ENCODE data around the gene CCDC142. TPM values are rescaled to one million over a fixed set of nuclear protein-coding genes. Genes with fewer than 3 reads are reported as not detected.

Gene CCDC142
- total RNA-seq, 1 donor from 2014 or later = 4.6 TPM

DNA sequence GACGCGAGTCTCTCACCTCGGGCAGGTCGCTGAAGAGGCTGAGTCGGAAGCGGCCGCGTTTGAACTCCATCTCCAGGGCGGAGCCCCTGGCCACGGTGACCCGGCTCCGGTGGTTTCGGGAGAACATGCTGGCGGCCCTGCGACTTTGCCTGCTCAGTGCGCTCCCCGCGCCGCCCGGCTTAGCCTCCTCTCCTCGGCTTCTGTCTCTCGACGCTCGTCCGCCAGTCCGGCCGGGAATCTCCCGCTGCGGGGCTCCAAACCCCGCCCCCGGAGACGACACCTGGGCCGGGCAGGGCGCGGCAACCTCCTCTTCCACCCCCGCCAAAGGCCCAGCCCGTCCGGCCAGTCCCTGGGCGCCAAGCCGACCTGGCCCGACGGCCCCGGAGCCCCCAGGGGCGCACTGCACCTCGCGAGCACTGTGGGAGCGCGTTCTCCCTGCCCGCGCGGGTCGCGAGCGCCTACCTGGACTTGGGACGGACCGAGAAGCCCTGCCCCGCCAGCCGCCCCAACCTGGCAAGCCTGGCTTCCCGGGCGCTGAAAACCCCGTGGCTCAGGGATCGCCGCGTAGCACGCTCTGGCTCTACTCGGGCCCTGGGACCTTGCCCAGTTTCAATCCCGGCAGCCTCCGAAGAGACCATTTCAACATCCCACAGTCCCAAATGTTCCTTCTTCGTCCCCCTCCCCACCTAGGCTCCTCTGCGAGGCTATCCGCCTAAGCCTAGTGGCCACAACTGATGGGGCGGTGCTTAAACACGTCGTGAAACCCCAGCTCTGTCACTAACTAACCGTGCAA lies 40.9 kb downstream of the CCDC142 start, which contains the start of gene RTKN:
TSS of gene RTKN (minus strand) at position 248 of the 793 bp plus-strand sequence. CDS start at position 127, 121 bp downstream.
- peak; percentile 75 for ATAC-seq

DNA sequence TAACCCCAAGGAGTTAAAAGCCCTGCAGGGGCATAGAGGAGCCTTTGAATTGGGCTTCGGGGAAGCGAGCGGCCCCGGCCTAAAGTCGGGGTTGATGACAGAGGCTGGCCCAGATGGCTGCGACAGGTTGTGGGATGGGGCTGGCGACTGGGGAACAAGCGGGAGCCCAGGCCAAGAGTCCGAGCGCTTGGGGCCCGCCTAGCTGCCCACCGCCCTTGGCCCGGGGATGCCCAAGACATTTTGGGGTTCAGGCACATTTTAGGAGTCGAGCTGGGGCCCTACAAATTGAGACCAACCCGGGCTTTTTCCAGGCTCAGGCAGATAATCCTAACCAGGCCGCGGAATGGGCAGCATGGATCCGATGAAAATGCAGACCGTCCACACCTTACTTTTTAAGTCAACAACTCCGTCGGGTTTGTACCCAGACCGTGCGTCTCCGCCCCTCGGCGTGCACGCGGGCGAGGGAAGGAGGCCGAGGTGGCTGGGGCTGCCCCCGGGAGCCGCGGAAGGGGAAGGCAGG lies 41.6 kb downstream of the CCDC142 start:
- peak; percentile 21 for ATAC-seq

DNA sequence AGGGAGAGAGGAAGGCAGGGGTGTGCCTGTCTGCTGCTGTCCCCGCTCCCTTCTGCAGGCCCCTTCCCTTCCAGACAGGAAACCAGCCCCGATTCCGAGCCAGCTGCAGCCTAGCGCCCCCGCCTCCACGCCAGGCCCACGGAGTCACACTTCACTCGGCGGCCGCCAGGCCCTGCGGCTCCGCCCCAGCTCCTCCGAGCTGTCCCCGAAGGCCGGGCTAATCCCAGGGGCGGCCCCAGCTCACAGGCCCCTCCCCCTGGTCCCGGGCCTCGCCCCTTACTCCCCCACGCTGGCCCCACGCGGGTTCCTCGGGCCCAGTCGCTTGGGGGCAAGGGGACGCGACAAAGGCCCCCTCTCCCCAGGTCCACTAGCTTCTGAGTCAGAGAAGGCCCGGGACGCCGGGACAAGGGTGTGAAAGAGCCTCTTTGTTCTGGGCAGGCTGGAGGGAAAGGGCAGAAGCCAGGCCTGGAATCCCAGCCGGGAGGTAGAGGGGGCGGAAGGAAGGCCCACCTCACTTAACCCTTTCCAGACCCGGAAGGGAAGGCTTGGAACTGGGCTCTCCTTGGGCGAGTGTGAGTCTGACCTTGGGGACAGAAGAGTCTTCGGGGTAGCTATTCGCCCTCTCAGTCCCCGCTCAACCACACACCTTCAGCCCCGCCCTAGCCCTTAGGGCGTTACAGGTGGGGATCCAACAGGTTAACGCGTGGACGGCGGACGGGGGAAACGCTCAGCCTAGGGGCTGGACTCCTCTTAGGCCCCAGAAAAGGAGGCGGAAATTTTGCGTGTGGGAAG lies 42.2 kb downstream of the CCDC142 start:
- ATAC-seq = peak; percentile 87

DNA sequence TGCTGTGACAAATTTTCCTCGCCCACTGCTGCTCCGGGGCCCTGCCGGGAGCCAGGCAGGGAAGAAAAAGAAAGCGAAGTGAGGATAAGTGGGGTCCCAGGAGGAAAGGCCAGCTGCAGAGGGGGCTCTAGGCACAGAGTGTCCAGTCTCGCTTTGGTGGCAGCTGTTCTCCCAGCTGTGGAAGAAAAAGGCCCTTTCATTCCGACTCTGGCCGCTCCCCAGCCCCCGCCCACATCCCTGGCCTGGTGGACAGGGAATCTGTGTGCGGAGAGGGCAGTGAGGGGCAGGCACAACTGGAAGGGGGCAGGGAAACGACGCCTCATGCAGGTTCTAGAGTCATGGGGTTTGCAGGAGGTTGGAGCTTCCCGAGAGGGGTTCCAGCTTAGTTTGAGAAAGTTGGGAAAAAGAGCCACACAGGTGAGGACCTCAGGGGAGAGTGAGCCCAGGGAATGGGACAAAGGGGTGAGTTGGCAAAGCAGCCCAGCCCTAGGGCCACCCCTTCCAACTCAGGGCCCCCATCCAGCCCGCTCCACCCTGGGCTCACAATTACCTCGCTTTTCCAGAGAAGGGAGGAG lies 42.9 kb downstream of the CCDC142 start:
- ATAC-seq = no peak

DNA sequence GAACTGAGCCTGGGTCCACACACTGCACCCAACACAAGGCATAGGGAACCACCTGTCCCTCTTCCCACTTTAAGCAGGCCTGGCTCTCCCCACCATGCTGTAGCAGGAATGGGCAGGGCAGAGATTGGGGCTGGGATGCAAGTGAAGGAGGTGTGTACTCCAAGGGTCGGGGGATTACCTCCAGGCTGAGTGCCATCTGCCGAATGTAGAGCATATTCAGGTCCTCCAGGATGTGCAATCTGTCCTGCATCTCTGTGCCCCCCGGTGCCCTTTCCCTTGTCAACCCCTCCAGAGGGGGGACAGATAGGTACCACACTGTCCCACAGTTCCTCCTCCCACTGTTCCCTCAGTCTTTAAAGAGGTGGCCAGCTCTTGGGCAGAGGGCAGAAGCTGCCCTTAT lies 43.4 kb downstream of the CCDC142 start:
- no peak for ATAC-seq

DNA sequence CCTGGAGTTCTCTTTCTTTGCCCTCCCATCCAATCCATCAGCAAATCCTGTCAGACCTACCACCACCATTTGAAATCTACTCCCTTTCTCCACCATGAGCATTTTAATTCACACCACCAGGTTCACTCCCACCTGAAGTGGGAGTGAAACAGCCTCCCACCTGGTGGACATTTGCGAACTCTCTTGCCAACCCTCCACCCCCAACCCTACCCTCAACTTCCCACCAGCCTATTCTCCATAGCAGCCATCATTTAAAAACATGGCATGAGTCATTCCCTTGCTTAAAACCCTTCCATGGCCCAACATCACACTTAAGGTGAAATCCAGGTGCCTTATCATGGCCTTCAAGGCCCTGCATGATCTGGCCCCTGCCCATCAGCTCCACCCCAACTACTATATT lies 44.5 kb downstream of the CCDC142 start:
- ATAC-seq = no peak

DNA sequence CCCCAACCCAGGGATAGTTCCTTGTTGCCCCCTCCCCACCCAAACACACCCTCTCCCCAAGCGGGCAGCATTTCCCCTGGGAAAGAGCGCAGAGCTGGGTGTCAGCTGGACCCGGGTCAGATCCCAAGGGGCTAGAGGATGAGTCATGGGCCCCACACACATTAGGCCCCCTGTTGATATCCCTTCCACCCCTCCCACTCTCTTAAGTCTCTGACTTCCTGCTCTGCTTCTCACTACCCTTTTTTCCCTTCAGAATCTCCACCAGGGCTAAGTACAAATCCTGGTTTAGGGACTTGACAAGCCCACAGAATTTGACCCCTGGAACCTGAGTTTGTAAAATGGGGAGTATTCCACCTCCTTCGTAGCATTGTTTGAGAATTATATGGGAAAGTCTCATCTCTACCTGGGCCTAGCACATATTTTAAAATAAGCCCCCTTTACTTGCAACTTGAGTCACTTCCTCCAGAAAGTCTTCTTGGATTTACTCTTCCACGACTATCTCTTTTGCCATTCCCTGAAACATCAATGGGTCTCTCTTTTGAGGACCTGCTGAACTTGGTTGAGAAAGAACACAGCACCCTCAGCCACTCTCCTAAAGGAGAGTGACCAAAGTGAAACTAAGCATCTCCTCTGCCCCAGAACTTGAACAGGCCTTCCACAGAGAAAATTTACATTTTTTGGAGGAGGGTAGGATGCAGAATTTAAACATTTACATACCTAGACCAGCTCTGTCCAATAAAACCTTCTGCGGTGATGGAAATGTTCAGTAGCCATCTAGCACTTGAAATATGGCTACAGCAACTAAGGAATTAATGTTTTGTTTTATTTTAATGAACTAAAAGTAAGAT lies 45.7 kb downstream of the CCDC142 start:
- ATAC-seq = no peak

DNA sequence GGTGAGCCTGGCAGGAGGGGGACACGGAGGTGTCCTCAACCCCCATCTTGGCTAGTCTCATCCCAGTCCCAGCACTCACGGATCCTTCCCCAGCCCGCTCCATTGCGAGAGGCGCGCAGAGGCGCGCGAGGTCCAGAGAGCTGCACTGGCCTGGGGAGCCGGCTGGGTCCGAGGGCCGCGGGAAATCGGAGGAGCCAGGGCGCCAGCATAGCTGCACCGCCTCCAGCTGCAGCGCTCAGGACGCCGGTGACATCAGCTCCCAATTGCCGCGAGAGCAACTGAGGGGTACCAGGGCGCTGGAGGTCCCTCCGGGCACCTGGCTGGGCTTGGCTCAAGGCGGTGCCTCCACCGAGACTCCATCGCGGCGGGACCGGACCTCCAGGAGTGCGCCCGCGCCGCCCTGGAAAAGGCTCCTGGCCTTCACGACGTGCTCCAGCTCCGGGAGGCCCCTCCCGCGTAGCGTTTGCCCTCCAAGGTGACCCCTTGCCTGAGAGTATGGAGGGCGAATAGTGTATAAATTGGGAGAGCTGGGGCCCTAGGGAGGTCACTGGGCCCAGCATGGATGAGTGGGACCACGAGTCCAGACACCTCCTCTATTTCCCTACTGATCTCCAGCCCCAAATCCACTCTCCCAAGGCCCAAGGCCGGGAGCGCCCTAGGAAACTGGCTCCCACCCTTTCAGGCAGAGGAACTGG lies 46.5 kb downstream of the CCDC142 start:
- ATAC-seq = no peak

DNA sequence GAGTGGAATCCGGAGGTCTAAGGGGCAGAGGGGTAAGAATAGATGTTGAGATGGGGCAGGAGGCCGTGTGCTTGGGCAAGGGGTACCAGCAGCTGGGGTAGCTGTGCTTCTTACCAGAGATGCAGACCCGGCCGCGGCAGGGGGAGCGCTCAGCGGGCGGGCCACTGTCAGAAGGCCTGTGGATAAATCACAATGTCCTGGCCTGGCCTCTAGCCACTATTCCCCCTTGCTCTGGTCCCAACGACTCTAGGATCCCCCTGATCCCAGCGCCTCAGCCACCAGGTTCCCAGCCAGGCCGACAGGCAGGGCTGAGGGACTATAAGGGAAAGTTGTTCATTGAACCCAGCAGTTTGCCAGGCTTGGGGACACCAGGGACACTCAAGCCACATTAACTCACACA lies 52.3 kb downstream of the CCDC142 start:
- no peak for ATAC-seq

DNA sequence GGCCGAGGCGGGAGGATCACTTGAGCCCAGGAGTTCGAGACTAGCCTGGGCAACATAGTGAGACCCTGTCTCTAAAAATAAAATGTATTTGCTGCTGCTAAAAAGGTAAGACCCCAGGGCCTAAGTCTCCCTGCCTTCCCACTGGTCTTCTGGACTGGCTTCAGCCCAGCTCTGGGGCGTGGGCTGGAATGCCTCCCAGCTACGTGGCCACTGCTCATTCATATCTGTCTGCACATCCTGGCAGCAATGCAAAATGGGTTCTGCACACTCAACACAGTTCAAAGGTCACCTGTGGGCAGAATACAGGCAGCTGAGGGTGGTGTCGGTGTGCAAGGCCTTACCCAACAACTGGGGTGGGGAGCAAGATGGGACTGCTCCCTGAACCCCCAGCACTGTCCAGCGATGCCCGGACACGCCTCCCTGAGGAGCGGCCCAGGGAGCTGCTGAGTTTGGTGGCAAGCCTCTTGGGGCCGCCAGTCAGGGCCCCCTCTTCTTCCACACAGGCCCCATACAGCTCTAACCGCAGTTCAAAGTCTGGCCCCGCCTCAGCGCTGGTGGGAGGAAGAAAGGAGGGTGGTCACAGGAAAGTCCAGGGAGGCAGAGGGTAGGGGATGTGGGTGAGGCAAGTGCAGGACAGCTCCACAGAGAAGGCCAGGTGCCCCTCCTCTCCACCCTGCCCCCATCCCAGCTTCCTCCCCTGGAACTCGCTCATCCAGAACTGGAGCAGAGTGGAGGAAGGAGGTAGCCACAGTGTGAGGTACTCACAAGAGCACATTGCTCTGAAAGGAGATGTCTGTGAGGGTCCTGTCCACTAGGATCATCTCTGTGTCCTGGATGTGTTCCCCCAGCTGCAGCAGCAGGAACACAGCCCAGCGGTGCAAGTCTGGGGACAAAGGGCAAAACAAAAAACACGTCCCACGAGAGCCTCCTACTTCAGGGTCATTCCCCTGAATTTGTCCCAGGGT lies 53.0 kb downstream of the CCDC142 start:
- no peak for ATAC-seq

DNA sequence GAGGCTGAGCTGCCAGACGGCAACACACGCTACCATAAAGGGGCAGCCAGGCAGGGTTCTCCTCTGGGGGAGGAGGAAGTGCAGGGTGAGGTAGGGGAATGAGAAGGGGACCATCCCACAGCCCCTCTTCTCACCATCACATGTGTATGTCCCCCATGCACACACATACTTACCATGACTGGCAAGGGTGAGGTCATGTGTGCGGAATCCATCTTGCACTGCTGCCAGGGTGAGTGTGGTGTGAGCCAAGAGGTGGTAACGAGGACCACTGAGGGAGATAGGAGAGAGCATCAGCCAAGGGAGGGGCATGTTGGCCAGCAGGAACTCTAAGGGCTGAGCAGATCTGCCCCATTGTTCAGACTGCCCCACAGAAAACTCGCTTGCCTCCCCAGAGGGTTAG lies 54.1 kb downstream of the CCDC142 start:
- no peak for ATAC-seq

DNA sequence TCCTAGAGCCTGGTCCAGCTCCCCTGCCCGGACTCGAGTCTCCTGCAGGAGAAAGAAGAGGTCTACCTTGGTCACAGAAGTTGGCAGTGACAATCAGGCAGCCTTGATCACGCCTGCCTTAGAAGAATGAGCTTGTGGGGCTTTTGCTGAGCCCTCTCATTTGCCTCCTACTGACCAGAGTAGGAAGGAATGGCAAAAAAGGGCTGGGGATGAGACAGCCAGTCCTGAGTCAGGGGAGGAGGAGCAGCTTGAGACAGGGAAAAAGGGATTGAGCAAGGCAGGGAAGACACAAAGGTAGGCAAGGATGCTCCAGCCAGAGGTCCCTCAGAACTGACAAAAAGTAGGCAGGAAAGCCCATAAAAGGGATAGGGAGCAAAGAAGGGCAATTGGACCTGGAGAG lies 55.2 kb downstream of the CCDC142 start:
- ATAC-seq = no peak

DNA sequence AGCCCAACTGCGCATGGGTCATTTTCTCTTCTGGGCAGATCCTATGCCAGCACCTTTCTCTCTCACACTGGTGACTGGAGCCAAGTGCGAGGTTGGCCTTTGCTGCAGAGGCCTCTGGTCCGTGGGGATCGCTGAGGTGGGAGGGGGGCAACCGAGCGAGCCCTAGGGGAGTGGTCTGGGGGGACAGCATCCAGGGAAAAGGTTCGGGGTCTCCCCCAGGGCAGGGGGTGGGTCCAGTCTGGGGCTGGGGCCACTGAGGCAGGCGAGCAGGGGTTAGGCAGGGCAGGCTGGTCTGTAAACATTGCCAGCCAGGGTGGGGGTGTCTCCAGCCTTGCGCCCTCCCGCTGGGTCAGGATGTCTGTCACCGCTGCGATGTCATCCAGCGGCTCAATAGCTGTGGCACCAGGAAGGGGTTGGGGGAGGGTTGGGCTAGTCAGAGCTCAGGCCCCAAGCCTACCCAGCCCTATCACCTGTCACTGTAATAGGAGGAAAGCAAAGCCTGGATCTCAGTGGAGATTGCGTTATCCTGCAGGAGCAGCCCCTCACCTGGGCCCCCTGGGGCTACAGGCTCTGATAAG lies 56.5 kb downstream of the CCDC142 start:
- ATAC-seq = no peak

DNA sequence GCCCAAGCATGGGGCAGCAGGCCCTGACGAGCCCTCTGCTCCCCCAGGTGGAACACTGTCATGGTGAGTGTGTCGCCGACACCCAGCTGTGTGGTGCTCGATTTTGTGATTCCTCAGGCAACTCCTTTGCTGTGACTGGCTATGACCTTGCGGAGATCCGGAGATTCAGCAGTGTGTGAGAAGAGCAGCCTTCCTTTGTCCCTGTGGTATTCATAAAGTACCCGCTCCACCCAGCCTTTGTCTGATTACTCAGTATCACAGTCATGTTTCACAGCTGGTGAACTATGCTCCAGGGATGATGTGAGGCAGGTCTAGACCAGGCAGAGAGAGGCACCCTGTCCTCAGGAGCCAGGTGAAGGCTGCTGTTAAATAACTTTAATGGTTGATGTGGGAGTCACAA lies 57.3 kb downstream of the CCDC142 start:
- ATAC-seq = peak; percentile 74

DNA sequence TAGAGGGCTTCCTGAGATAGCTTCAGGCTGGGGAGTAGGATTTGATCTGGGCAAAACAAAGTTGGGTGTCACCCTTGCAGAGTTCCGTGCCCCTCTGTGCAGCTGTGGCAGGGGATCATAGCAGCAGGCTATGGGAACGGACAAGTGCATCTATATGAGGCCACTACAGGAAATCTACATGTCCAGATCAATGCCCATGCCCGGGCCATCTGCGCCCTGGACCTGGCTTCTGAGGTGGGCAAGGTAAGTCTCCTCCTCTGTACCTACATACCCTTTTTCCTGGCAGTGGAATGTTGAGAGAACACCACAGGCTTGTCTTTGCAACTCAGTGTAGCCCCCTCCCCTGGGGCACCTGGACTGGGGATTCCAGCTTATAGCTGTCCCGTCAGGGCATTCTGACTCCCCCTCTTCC lies 57.8 kb downstream of the CCDC142 start:
- no peak for ATAC-seq

DNA sequence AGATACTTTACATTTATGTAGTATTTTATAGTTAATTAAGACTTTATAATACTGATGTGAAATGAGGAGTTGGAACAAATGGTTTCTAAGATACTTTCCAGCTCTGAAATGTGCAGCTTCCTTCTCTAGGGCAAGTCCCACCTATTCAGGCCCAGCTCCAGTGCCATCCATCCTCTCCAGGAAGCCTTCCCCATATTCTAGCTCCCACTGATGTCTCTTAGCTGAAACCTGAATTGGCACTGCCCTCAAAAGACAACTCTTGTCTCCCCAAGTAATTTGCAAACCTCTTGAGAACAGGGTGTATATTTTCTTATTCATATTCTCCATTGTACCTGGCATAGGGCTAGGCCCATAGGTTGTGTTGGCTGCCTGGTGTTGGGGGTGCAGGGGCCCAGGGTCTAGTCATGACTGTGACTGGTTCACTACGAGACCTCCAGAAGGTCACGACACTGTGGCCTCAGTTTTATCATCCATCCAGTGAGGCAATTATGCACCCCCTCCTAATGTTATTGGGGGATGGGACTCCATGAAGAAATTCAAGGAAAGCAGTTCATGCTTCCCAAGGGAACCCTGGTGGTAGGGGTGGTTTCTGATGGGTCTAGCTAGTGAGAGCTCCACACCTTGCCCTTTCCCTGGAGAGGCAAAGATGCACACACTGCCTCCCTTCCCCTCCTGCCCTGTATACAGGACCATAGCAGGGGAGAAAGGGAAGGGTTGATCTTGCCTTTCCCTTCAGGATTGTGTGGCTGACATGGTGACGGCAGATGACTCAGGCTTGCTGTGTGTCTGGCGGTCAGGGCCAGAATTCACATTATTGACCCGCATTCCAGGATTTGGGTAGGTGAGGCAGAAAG lies 58.4 kb downstream of the CCDC142 start:
- no peak for ATAC-seq
